Stomach smooth muscle (tissue), 2 donors: ENCODE measurements around the gene TMED8.

Source experiments
- H3K27ac ChIP-seq: one replicate; pipeline ENCODE4 v1.7.0; 2013; ENCODE audit warnings: mild to moderate bottlenecking, low read length, inconsistent platforms
- H3K27me3 ChIP-seq, 2 donors: one replicate each; pipeline ENCODE4 v1.7.0; 2013; ENCODE audit warnings: low read length in 2 of 2; ENCODE audit not compliant: insufficient read depth in 2 of 2, control insufficient read depth in 1 of 2
- H3K36me3 ChIP-seq, 2 donors: one replicate each; pipeline ENCODE4 v1.7.0; 2013; ENCODE audit warnings: low read length in 2 of 2; ENCODE audit not compliant: control insufficient read depth in 2 of 2, insufficient read depth in 2 of 2
- H3K4me1 ChIP-seq: one replicate; pipeline ENCODE4 v1.7.0; 2013; ENCODE audit warnings: low read length; ENCODE audit not compliant: control insufficient read depth, insufficient read depth
- H3K4me3 ChIP-seq, 2 donors: one replicate each; pipeline ENCODE4 v1.7.0; 2013; ENCODE audit warnings: low read length in 2 of 2
- H3K9ac ChIP-seq, 2 donors: one replicate each; pipeline ENCODE4 v1.7.0; 2013; ENCODE audit warnings: low read length in 2 of 2, mild to moderate bottlenecking in 1 of 2
- H3K9me3 ChIP-seq, 2 donors: one replicate each; pipeline ENCODE4 v1.7.0; 2013; ENCODE audit warnings: low read length in 2 of 2; ENCODE audit not compliant: control insufficient read depth in 2 of 2
- donor health status: healthy.
- donor health status: Pancreatic carcinoma.

The TMED8 gene

GRCh38 chr14:77406718-77407117, 29.8 kb upstream of the TMED8 start:
- H3K4me1 ChIP-seq, result no peaks in the 10 kb centered on the region
- H3K4me3 ChIP-seq, result no peak overlapping the region
- H3K27me3 ChIP-seq, result no peaks in the 10 kb centered on the region
- H3K9ac ChIP-seq, result no peak overlapping the region
- H3K9me3 ChIP-seq, result no peaks in the 10 kb centered on the region
- H3K36me3 ChIP-seq, result no peaks in the 10 kb centered on the region
- no peak overlapping the region for H3K27ac ChIP-seq

- Histone ChIP-seq H3K9me3 (no peaks in the 10 kb centered on the region), H3K9ac (no peak overlapping the region), H3K36me3 (no peaks in the 10 kb centered on the region)
These were observed 29.2 kb upstream of the TMED8 start for GRCh38 chr14:77406086-77406485.

GRCh38 chr14:77403768-77404167, 26.9 kb upstream of the TMED8 start:
- Histone ChIP-seq H3K4me1 (no peaks in the 10 kb centered on the region), H3K9me3 (no peaks in the 10 kb centered on the region), H3K36me3 (no peaks in the 10 kb centered on the region), H3K4me3 (no peak overlapping the region), H3K9ac (no peak overlapping the region), H3K27me3 (no peaks in the 10 kb centered on the region), H3K27ac (no peak overlapping the region)

More at GRCh38 chr14:77406086-77406485, 29.2 kb upstream of the TMED8 start:
- no peak overlapping the region for H3K27ac ChIP-seq
- H3K27me3 ChIP-seq, result no peaks in the 10 kb centered on the region
- no peaks in the 10 kb centered on the region for H3K4me1 ChIP-seq
- H3K4me3 ChIP-seq, result no peak overlapping the region

GRCh38 chr14:77400216-77400615, 23.3 kb upstream of the TMED8 start:
- Histone ChIP-seq H3K36me3 (no peaks in the 10 kb centered on the region), H3K9ac (no peak overlapping the region), H3K9me3 (no peaks in the 10 kb centered on the region), H3K27me3 (no peaks in the 10 kb centered on the region), H3K4me3 (no peak overlapping the region), H3K27ac (no peak overlapping the region), H3K4me1 (no peaks in the 10 kb centered on the region)

- H3K4me1 ChIP-seq, result no peaks in the 10 kb centered on the region
- no peaks in the 10 kb centered on the region for H3K27me3 ChIP-seq
- H3K27ac ChIP-seq, result no peak overlapping the region
- no peak overlapping the region for H3K9ac ChIP-seq
- no peaks in the 10 kb centered on the region for H3K36me3 ChIP-seq
- H3K9me3 ChIP-seq, result no peaks in the 10 kb centered on the region
- H3K4me3 ChIP-seq, result no peak overlapping the region
These were observed 13.3 kb upstream of the TMED8 start for GRCh38 chr14:77390188-77390587.

- H3K27me3 ChIP-seq, result no peaks in the 10 kb centered on the region
- H3K9ac ChIP-seq, result no peak overlapping the region
- H3K9me3 ChIP-seq, result no peaks in the 10 kb centered on the region
- no peaks in the 10 kb centered on the region for H3K36me3 ChIP-seq
- H3K4me3 ChIP-seq, result no peak overlapping the region
- peaks cover 13% of the 10 kb centered on the region for H3K4me1 ChIP-seq
- no peak overlapping the region for H3K27ac ChIP-seq
These were observed 1.8 kb upstream of the TMED8 start for GRCh38 chr14:77378701-77379100.

GRCh38 chr14:77377502-77377844, 579 bp upstream of the TMED8 start:
- Histone ChIP-seq H3K27me3 (no peaks in the 10 kb centered on the region), H3K9ac (peak overlapping the region; percentile 73 to 88), H3K4me1 (peaks cover 13% of the 10 kb centered on the region), H3K36me3 (no peaks in the 10 kb centered on the region), H3K9me3 (no peaks in the 10 kb centered on the region), H3K27ac (peak overlapping the region; percentile 66), H3K4me3 (peak overlapping the region; percentile 86 to 91)

GRCh38 chr14:77375973-77376770, 722 bp downstream of the TMED8 start:
- peak overlapping the region; percentile 66 for H3K27ac ChIP-seq

GRCh38 chr14:77375164-77375950, 1.5 kb downstream of the TMED8 start:
- Histone ChIP-seq H3K27ac (no peak overlapping the region), H3K36me3 (no peaks in the 10 kb centered on the region), H3K4me3 (peak overlapping the region in 1 of 2 donors; percentile 91), H3K9me3 (no peaks in the 10 kb centered on the region), H3K27me3 (no peaks in the 10 kb centered on the region), H3K9ac (peak overlapping the region in 1 of 2 donors; percentile 30), H3K4me1 (peaks cover 13% of the 10 kb centered on the region)

More at GRCh38 chr14:77375973-77376770, 722 bp downstream of the TMED8 start:
- Histone ChIP-seq H3K9me3 (no peaks in the 10 kb centered on the region), H3K4me1 (peaks cover 13% of the 10 kb centered on the region), H3K27me3 (no peaks in the 10 kb centered on the region), H3K36me3 (no peaks in the 10 kb centered on the region), H3K4me3 (peak overlapping the region; percentile 86 to 91), H3K9ac (peak overlapping the region; percentile 82 to 88)

GRCh38 chr14:77372304-77372841, 4.5 kb downstream of the TMED8 start:
- H3K4me1 ChIP-seq, result peaks cover 9% of the 10 kb centered on the region
- H3K9me3 ChIP-seq, result no peaks in the 10 kb centered on the region
- H3K27me3 ChIP-seq, result no peaks in the 10 kb centered on the region
- H3K36me3 ChIP-seq, result no peaks in the 10 kb centered on the region
- no peak overlapping the region for H3K4me3 ChIP-seq
- no peak overlapping the region for H3K27ac ChIP-seq
- no peak overlapping the region for H3K9ac ChIP-seq
